Stimulated activated CD8-positive, alpha-beta memory T cell treated with anti-CD3 and anti-CD28 coated beads, Interleukin-12 subunit alpha, Interleukin-12 subunit beta, amount 100 ng/mL, for 4 hours (primary cell): Measurements from ENCODE around the gene MRO.
"Not testable (repeated sequence)": the region's sequence is repeated elsewhere in the genome, so short reads cannot be mapped to it uniquely, and the experiment has no call there.

ENCODE experiments used
- DNase-seq: peaks from one replicate; pipeline ENCODE4 v3.0.0-alpha.2; 2020; ENCODE audit warnings: low read depth

The MRO gene

DNA sequence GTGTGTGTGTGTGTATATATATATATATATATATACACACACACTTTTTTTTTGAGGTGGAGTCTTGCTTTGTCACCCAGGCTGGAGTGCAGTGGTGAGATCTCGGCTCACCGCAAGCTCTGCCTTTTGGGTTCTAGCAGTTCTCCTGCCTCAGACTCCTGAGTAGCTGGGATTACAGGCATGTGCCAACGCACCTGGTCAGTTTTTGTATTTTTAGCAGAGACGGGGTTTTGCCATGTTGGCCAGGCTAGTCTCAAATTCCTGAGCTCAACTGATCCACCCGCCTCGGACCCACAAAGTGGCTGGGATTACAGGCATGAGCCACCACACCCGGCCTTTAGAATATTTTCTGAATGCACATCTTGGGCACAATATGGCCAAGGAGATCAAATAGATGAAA, 13.7 kb upstream of the MRO start:
- DNase-seq = not testable (repeated sequence)

DNA sequence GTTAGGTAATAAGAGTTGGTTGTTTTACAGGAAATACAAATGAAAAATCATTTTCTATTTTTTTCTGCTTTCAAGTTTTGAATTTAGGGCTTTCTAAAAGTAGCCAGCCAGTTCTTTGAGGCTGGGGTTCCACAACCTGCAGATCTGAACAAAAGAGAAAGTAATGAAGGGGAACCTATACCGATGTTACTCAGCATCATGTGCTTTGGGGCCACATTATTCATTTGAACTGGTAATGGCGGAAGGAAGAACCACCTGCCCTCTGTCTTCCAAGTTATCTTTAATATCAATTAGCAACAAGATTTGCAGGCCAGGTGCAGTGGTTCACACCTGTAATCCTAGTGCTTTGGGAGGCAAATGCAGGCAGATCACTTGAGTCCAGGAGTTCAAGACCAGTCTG, 12.9 kb upstream of the MRO start:
- no peak for DNase-seq

DNA sequence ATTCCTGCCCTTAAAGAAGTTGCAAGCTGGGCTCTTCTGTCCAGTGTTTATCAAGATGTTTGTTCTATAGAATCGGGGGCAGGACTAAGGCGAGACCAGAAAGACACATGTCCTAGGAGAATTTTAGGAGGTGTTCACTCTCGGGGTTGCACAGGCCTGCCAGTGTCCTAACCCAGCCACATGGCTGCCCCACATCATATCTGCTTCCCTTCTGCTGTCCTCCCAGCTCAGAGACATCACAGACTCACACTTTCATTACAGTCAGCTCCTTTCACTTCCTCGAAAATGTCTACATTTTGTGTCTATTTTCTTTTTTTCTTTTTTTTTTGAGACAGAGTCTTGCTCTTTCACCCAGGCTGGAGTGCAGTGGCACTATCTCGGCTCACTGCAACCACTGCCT, 10.7 kb upstream of the MRO start:
- no peak for DNase-seq

- DNase-seq = no peak
These were observed 9.8 kb upstream of the MRO start for GRCh38 chr18:50829644-50830043.

- no peak for DNase-seq
These were observed 6.2 kb upstream of the MRO start for GRCh38 chr18:50826027-50826426.

- DNase-seq = no peak
These were observed 5.8 kb upstream of the MRO start for GRCh38 chr18:50825621-50826020.

GRCh38 chr18:50822756-50823155, 2.9 kb upstream of the MRO start:
- no peak for DNase-seq

GRCh38 chr18:50820901-50821520, 1.2 kb upstream of the MRO start:
- DNase-seq = no peak

- no peak for DNase-seq
These were observed 639 bp downstream of the MRO start for GRCh38 chr18:50819027-50819727.

- no peak for DNase-seq
These were observed 3.2 kb downstream of the MRO start for GRCh38 chr18:50816419-50817166.

- no peak for DNase-seq
These were observed 5.4 kb downstream of the MRO start for GRCh38 chr18:50814395-50814794.

GRCh38 chr18:50813353-50813752, 6.5 kb downstream of the MRO start:
- no peak for DNase-seq

- DNase-seq = no peak
These were observed 7.0 kb downstream of the MRO start for GRCh38 chr18:50812834-50813233.

DNA sequence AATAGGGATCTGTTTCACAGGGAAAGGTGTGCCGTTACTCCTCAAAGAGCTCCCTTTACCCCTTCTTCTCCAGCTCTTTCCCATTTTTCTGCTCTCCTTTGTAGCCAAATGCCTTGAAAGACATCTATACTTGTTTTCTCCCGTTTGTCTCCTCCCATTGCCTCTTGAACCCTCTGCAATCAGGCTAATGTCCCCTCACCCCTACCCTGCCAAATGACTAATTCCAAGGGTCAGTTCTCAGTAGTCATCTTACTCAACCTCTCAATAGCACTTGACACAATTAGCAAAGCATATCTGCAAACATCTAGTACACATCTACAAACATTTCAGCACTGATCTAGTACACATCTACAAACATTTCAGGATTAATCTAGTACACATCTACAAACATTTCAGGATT, 12.6 kb downstream of the MRO start:
- no peak for DNase-seq

- no peak for DNase-seq
These were observed 13.6 kb downstream of the MRO start for GRCh38 chr18:50806208-50806616.

DNA sequence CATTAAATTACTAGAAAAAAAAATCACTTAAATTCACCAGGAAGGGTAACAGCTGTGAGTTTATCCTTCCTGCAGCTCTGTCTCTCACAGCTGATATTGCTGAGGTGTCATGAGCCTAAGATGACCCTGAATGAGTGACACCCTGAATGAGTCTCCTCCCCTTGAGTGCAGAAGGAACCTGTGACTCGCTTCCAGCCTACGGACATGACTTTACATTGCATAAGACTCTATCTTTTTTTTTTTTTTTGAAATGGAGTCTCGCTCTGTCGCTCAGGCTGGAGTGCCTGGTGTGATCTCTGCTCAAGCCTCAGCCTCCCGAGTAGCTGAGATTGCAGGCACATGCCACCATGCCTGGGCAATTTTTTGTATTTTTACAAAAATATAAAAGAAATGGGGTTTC, 14.1 kb downstream of the MRO start:
- no peak for DNase-seq

DNA sequence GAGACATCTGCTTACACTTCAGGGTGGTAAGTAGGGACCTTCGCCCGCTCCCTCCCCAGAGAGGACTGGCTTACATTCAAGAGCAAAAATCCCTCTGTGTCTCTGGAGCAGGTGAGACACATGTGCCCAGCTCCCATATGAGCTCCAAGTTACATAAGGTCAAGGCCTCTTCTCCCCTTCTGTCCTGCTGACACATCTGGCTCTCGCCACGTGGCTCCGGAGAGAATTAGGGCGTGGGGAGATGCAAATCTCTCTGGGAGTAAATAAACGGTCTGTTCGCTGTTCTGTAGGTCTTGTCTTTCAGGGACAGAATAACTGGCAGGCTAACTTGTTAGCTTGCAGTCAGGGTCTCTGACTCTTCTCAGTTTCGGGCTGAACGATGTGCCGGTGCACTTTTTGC, 16.2 kb downstream of the MRO start:
- no peak for DNase-seq

DNA sequence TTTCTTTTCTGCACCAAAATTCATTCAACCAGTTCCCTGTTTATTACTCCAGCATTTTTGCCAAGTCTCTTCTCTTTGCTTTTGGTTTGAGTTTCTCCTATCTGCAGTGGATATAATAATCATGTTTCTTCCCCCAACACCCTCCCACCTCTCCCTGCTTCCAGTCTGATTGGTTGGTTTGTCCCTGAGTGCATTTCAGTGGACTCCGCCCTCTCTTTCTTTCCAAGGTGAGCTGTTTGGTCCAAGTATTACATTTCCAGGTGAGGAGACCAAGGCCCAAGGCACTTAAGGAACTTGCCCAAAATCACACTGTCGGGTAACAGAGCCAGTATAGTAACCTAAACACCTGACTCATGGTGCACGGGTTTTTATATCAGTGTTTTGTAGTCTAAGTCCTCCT, 17.7 kb downstream of the MRO start:
- DNase-seq = no peak

- DNase-seq = no peak
These were observed 22.7 kb downstream of the MRO start for GRCh38 chr18:50797142-50797541.

DNA sequence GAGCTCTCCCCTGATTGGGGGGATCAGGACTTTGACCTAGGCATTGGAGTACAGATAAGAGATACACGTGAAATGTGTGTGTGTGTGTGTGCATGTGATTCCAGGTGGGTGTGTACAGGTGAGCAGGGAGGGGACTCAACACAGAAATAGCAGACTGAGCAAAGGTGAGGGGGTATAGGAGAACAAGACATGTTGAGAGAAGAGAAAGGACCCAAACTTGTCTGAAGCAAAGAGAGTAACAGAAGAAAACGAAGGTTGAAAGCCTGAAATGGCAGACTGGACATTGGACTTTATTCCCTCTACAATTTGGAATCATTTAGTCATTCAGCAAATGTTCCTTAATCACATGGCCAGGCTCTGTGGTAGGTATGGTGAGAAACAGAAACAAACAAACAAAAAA, 23.3 kb downstream of the MRO start:
- no peak for DNase-seq

GRCh38 chr18:50793641-50794565, 25.9 kb downstream of the MRO start:
- no peak for DNase-seq

DNA sequence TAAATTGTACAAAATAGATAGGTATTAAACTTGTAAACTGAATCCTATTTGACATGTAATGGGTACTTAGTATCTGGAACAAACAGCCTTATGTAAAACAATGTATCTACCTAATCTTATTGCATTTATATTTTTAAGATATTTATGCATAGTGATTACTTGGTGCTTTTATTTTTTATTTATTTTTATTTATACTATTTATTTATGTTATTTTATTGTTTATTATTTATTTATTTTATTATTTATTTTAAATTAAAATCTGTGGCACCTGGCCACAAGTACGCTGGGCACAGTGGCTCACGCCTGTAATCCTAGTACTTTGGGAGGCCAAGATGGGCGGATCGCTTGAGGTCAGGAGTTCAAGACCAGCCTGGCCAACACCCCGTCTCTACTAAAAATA, 26.9 kb downstream of the MRO start:
- no peak for DNase-seq
